ENCODE results near the gene MEIS3.

The MEIS3 gene

GRCh38 chr19:47377208-47377701, 42.1 kb downstream of the MEIS3 start:
- no peaks in the 10 kb centered on the region for H3K79me2 ChIP-seq (ENCODE audit: low read length)
- TF ChIP-seq EZH2 (optimal IDR thresholded peaks at IDR 0.05; ENCODE audit: low read depth, low read length), result no peak
- TF ChIP-seq EZH2phosphoT487 (IDR thresholded peaks at IDR 0.05; ENCODE audit: low read length), result no peak
- TF ChIP-seq CTCF (IDR thresholded peaks at IDR 0.05; ENCODE audit: low read length), result no peak
- H3K9me3 ChIP-seq (replicated peaks; ENCODE audit: insufficient read depth, low read length), result no peaks in the 10 kb centered on the region
- no peak for DNase-seq
- no peak overlapping the region for H2AFZ ChIP-seq (ENCODE audit: low read length)
- no peaks in the 10 kb centered on the region for H3F3A ChIP-seq (ENCODE audit: insufficient read depth, low read length)
- no peaks in the 10 kb centered on the region for H3K9me2 ChIP-seq (replicated peaks; ENCODE audit: insufficient read depth, low read length)
- no peaks in the 10 kb centered on the region for H3K27me3 ChIP-seq (replicated peaks; ENCODE audit: insufficient read depth, low read length)
- H3K27ac ChIP-seq (ENCODE audit: low read length), result no peak overlapping the region
- no peaks in the 10 kb centered on the region for H3K36me3 ChIP-seq (replicated peaks; ENCODE audit: insufficient read depth, low read length)
- no peak overlapping the region for H3K4me3 ChIP-seq (ENCODE audit: low read length)
- no peak overlapping the region for H3K9ac ChIP-seq (ENCODE audit: low read length)
- H3K4me1 ChIP-seq (ENCODE audit: low read length), result no peaks in the 10 kb centered on the region
- H3K4me2 ChIP-seq (ENCODE audit: low read depth, low read length), result no peak overlapping the region
- no peaks in the 10 kb centered on the region for H4K20me1 ChIP-seq (ENCODE audit: insufficient read depth, low read length)

GRCh38 chr19:47376589-47377144, 42.7 kb downstream of the MEIS3 start:
- Histone ChIP-seq H3K9me3 (replicated peaks; ENCODE audit: insufficient read depth, low read length) (no peaks in the 10 kb centered on the region), H2AFZ (ENCODE audit: low read length) (no peak overlapping the region), H3K27me3 (replicated peaks; ENCODE audit: insufficient read depth, low read length) (no peaks in the 10 kb centered on the region), H3K4me1 (ENCODE audit: low read length) (no peaks in the 10 kb centered on the region), H3K36me3 (replicated peaks; ENCODE audit: insufficient read depth, low read length) (no peaks in the 10 kb centered on the region), H3K27ac (ENCODE audit: low read length) (no peak overlapping the region), H3K79me2 (ENCODE audit: low read length) (no peaks in the 10 kb centered on the region), H4K20me1 (ENCODE audit: insufficient read depth, low read length) (no peaks in the 10 kb centered on the region), H3K9me2 (replicated peaks; ENCODE audit: insufficient read depth, low read length) (no peaks in the 10 kb centered on the region), H3K4me3 (ENCODE audit: low read length) (no peak overlapping the region), H3K4me2 (ENCODE audit: low read depth, low read length) (no peak overlapping the region), H3K9ac (ENCODE audit: low read length) (no peak overlapping the region), H3F3A (ENCODE audit: insufficient read depth, low read length) (no peaks in the 10 kb centered on the region)
- TF ChIP-seq CTCF (IDR thresholded peaks at IDR 0.05; ENCODE audit: low read length) (no peak), EZH2phosphoT487 (IDR thresholded peaks at IDR 0.05; ENCODE audit: low read length) (no peak)
- no peak for DNase-seq

- no peaks in the 10 kb centered on the region for H3K9me2 ChIP-seq (replicated peaks; ENCODE audit: insufficient read depth, low read length)
- H3K4me3 ChIP-seq (ENCODE audit: low read length), result no peak overlapping the region
- no peaks in the 10 kb centered on the region for H3F3A ChIP-seq (ENCODE audit: insufficient read depth, low read length)
- H3K27me3 ChIP-seq (replicated peaks; ENCODE audit: insufficient read depth, low read length), result no peaks in the 10 kb centered on the region
- H2AFZ ChIP-seq (ENCODE audit: low read length), result no peak overlapping the region
- H3K9me3 ChIP-seq (replicated peaks; ENCODE audit: insufficient read depth, low read length), result no peaks in the 10 kb centered on the region
- no peak overlapping the region for H3K27ac ChIP-seq (ENCODE audit: low read length)
- no peak for TF ChIP-seq CTCF (IDR thresholded peaks at IDR 0.05; ENCODE audit: low read length)
- no peaks in the 10 kb centered on the region for H4K20me1 ChIP-seq (ENCODE audit: insufficient read depth, low read length)
- H3K4me1 ChIP-seq (ENCODE audit: low read length), result no peaks in the 10 kb centered on the region
- DNase-seq, result no peak
- no peaks in the 10 kb centered on the region for H3K79me2 ChIP-seq (ENCODE audit: low read length)
- H3K4me2 ChIP-seq (ENCODE audit: low read depth, low read length), result no peak overlapping the region
- H3K36me3 ChIP-seq (replicated peaks; ENCODE audit: insufficient read depth, low read length), result no peaks in the 10 kb centered on the region
- no peak overlapping the region for H3K9ac ChIP-seq (ENCODE audit: low read length)
Measured at GRCh38 chr19:47375694-47376588, 43.4 kb downstream of the MEIS3 start.
